ENCODE data around the gene KCNK15.
A peak's percentile ranks its signal among the peaks of the same experiment; 100 is the strongest.

KCNK15 gene

DNA sequence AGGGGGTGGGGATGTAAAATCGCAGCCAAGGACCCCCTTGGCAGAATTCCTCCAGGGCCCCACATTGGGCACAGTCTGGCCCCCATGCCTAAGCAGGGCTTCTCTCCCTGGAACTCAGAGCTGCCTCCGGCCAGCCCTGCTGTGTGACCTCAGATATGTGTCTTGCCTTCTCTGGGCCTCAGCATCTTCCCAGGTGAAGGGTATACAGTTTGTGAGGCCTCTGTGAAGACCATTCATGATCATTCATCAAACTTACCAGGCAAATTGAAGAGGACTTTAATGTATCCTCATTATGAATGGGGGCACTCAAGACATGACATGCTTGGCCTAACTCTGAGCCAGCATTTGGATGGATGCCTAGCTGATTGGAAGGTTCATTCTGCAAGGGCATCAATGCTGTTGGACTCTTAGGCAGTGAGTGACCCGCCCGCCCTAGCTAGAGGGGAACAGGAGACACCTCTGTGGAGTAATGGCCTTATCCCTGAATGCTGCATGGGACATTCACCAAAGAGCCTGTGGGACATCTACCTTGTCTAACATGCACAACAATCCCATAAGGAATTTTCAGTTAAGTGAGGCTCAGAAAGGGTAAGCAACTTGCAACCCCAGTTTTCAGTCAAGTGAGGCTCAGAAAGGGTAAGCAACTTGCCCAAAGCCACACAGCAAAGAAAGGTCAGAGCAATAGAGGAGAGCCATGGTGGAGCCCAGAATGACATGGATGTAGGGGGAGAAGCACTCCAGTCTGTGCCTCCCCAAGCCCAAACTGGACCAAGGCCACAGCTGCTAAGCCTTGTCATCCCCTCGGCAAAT lies 30.0 kb upstream of the KCNK15 start:
- DNase-seq = no peak

DNA sequence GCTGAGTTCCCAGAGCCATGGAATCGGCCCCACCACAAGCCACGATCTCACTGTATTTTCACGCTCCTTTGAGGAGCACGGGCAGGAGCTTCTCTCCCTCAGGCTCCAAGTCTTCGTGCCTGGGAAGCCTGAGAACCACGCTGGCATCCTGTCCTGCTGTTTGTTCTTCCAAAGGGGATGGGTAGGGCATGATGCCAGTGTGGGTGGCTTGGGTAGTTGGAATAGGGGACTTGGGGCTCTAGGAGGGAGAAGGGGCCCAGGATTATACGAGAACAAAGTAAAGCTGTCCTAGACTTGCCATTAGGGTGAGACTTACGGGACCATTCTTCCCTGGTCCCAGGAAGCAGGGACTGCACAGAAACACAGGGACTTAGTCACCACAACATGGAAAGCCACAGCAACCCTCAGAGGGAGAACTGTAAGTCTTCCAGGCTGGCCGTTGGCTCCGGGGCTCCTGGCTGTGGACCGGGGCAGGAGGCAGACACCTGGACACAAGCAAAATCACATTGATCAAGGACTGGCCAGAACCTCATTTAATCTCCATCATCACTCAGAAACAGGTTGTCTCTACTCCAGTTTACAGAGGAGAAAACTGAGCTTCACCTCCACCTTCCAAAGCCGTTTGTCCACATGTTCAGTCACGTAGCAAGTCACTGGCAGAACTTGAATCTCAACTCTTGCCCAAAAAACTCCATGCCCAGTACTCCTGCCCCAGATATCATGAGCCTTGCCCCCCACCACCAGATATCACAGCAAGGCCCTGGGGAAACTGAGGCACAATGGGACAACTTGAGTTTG lies 29.2 kb upstream of the KCNK15 start:
- DNase-seq = peak in 1 of 2 experiments; percentile 22

DNA sequence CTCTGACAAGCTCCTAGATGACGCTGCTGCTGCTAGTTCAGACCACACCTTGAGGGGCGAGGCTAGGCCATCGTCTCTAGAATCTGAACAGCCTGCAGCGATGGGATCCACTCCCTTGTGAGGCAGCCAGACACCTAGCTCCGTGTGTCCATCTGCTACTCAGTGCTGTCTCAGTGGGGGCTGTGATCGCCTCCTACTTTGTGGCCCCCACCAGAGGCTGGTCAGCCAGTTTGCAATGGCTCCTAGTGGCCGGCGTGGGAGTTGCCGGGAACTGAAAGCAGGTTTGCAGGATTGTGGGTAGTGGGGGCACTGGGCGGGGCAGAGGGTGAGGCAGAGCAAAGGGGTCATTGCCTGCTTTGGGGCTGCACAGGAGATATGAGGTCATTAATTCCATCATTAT lies 27.7 kb upstream of the KCNK15 start:
- no peak for DNase-seq

DNA sequence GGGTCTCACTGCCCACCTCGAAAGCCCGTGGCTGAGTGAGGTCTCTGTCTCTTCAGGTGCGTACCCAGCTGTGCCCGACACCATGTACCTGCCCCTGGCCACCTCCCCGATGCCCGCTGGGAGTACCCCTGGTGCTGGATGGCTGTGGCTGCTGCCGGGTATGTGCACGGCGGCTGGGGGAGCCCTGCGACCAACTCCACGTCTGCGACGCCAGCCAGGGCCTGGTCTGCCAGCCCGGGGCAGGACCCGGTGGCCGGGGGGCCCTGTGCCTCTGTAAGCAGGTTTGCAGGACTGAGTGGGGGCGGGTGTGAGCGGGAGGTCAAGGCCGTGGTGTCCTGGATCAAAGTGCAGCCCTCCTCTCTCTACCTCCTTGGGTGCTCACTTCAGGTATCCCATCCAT lies 25.8 kb upstream of the KCNK15 start:
- no peak for DNase-seq

DNA sequence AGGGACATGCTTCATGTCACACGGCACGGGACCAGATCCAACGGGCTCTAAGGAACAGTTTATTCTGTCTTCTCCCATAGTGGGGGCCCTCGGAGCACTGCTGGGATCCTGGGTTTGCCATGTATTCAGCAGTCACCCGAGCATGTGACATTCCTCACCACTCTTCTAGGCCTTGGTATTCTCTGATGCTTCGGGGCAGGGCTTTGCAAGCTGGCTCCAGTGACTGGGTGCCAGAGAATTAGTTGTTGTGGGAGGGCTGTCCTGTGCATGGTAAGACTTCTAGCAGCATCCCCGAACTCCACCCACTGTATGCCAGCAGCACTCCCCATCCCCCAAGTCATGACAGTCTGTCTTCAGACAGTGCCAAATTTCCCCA lies 25.1 kb upstream of the KCNK15 start:
- DNase-seq = peak; percentile 85 to 92

DNA sequence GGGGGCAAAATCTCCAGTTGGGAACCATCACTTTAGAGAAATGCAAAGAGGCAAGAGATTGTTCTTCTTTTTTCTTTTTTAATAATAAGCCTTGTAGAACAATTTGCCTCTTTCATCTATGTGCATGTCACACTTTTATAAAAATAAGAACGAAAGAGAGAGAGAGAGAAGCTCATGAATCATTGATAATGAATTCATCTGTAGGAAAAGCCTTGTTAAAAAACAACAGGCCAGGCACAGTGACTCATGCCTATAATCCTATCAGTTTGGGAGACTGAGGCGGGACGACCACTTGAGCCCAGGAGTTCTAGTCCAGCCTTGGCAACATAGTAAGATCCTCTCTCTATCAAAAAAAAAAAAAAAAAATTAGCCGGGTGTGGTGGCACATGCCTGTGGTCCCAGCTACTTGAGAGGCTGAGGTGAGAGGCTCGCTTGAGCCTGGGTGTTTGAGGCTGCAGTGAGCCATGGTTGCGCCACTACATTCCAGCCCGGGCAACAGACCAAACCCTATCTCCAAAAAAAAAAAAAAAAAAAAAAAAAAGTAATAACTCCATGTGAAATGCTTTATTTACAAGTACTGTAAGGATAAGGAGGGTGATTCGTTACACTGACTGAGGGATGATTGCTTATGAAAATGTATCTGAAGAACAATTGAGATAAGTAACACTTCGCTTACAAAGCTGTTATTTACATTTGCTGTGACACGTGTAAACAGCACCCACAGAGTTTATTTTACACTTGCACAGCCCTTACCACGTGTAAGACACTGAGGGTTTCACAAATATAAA lies 24.5 kb upstream of the KCNK15 start:
- DNase-seq = peak in 1 of 2 experiments; percentile 45

DNA sequence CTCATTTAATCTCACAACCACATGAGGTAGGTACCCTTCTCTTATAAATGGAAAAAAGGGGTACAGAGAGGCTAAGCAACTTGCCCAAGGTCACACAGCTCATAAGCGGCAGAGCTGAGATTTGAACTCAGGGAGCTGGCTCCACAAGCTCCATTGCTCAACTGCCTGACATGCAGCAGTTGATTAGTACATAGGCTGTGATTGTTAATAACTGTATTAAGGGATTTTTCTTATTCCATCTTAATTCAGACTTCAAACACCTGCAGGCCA lies 23.9 kb upstream of the KCNK15 start:
- DNase-seq = no peak

DNA sequence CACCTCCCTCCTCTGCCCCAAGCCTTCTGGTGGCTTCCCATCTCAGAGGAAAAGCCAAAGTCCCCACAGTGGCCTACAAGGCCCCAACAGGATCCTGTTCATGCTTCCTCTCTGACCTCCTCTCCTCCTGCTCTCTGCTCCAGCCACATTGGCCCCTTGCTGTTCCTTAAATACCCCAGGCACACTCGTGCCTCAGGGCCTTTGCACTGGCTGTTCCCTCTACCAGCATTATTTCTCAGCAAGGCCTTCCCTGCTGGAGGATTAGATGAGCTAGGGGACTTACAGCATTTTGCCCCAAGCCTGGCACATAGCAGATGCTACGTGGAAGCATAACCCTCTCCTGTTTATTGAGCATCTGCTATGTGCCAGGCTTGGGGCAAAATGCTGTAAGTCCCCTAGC lies 22.7 kb upstream of the KCNK15 start:
- DNase-seq = no peak

DNA sequence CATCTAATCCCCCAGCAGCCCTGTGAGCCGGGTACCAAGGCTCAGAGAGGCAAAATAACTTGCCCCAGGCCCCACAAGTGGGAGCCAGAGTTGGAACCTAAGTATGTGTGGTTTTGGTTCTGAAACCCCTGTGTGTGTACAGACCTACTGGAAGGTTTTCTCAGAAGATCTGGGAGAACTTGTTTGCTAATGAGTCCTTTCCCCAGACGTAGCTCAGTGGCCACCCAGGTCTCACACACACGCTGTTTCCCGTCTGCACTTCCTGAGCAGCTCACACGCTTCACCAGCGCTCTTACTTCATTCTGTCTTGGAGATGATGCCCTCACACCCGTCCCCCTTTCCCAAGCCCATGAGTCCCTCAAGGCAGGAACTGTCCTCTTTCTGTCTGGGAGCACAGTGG lies 22.3 kb upstream of the KCNK15 start:
- no peak for DNase-seq

DNA sequence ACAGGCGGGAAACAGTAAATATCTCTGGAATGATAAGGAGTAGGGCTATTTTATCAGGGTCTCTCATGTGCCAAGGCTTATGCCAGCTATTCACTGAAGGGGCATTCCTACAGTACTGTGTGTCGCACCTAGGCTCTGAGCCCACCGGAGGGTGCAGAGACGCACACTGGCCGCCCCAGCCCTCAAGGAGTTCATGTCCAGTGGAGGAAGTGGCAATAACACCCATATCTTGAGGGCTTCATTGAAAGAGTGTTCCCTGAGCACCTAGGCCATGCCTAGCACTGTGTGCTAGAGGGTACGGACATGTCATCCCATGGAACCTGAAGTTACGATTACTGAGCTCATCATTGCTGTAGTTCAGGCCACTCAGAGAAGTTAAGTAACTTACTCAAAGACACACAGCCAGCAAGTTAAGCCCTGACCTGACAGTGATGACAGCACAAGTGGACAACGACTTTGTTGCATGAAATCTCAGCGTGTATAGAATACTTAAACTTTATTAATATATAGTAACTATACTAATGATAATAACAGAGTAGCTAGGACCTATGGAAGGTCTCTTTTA lies 21.8 kb upstream of the KCNK15 start:
- DNase-seq = no peak

DNA sequence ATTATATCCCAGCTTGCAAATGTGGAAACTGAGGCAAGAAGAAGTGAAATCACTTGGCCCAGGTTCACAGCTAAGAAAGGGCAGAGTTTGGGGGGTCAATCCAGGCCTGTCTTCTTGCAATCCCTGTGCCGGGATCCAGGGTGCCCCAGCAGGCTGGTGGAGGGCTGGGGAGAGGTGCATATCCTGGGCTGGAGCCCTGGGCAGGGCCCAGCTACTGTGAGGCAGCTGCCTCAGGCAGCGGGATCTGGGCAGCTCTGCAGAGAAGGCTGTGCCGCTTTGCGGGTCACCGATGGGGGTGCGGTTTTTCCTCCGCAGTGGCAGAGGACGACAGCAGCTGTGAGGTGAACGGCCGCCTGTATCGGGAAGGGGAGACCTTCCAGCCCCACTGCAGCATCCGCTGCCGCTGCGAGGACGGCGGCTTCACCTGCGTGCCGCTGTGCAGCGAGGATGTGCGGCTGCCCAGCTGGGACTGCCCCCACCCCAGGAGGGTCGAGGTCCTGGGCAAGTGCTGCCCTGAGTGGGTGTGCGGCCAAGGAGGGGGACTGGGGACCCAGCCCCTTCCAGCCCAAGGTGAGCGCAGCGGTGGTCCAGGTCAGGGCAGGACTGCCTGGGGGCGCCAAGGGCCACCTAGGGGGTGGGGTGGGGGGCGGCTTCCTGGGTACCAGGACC lies 21.1 kb upstream of the KCNK15 start:
- DNase-seq = no peak

DNA sequence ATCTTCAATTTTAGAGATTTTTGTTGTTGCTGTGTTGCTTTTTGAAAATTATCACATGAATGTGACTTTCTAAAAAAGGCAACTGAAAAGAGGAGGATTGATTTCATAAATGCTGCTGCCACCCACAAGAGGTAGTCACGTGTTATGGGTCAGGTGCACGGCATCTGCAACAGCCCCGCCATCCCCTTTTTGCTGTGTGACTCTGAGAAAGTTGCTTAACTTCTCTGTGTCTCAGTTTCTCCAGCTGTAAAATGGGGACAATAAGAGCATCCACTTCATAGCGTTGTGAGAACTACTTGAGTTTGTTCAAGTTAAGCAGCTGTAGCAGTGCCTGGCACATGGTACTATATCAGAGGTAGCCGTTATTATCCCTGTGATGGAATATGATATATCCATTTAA lies 19.8 kb upstream of the KCNK15 start:
- no peak for DNase-seq

DNA sequence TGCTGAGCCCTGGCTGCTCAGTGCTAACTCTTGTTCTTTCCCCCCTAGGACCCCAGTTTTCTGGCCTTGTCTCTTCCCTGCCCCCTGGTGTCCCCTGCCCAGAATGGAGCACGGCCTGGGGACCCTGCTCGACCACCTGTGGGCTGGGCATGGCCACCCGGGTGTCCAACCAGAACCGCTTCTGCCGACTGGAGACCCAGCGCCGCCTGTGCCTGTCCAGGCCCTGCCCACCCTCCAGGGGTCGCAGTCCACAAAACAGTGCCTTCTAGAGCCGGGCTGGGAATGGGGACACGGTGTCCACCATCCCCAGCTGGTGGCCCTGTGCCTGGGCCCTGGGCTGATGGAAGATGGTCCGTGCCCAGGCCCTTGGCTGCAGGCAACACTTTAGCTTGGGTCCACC lies 18.6 kb upstream of the KCNK15 start:
- no peak for DNase-seq

DNA sequence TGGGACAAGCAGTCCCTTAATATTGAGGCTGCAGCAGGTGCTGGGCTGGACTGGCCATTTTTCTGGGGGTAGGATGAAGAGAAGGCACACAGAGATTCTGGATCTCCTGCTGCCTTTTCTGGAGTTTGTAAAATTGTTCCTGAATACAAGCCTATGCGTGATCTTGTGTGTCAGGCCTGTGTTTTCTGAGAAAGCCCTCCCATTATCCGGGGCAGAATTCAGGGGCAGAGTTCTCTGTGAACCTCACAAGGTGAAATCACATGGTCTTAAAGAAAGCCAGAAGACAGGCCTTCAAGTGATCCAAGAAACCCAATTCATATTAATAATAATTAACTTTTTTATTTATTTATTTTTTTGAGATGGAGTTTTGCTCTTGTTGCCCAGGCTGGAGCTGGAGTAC lies 18.0 kb upstream of the KCNK15 start:
- DNase-seq = no peak

DNA sequence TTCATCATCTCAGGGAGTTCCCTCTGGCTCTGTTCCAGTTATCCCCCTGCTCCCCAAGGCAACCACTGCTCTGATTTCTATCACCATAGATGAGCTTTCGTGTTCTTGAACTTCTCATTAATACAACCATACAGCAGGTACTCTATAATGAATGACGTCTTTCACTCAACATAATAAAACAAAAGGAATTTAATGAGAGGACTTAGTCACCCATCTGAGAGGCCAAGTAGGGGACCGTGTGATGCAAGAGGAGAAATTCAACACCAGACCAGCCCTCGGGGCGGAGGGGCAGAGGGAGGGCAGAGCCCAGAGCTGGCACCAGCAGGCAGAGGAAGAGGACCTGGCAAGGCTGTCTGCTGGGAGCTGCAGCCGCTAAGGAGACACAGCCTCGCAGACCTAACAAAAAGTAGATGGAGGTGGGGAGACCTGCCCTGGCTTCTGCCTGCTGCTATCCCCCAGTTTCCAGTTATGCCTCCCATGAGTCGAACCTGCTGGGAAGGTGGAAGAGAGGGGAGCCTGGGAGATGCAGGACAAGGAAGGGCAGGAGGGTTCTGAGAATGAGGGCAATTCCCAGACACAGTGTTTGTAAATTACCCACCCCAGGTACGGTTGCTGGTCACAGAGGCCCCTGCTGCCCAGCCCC lies 16.7 kb upstream of the KCNK15 start:
- peak; percentile 44 to 75 for DNase-seq

DNA sequence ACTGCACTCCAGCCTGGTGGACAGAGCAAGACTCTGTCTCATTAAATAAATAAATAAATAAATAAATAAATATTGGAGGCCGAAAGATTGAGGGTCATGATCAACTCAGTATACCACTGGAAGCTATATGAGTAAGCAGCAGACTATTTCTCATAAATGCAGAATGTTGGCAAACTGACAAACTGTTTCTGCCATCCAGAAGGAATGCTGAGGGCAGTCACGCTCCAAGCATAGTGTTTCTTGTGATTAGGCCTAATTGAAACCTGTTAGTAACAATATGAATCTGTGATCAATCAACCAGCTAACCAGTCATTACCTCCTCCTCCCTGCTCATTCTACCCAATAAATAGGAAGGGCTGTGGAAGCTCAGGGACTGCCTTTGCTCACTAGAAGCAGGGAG lies 15.2 kb upstream of the KCNK15 start:
- DNase-seq = peak; percentile 36 to 76

DNA sequence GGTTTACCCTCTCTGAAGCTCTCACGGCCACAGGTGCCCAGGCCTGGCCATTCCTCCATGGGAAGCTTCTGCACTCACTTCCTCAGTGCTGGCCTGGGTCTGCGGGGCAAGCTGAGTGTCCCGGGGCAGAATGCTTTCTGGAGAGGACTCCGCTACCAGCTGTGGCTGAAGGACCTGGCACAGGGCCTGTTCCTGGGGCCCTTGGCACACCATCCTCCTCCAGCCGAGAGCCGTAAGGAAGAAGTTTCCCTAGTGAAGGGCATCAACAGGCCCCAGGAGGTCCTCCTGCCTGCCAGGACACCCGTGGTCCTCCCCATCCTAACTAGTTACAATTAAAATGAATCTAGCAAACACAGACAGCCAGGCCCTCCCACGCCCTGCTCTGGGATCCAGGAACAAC lies 14.0 kb upstream of the KCNK15 start:
- DNase-seq = peak; percentile 60 to 89

DNA sequence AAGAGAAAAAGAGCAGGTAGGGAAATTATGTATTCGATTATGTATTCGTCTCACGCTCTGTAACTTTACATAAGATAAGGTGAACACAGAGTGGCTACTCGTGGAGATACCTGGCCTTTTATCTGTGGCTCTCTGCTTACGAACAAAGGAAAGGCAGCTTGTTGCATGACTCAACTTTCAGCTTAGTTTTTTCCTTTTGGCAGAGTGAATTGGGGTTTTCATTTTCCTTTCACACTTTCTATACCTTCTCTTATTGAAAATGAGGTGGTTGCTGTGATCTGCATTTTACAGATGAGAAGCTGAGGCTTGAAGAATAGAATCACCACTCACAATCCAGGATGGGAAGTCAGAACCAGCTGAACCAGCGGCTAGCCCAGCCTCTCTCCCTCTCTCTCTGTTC lies 13.3 kb upstream of the KCNK15 start:
- no peak for DNase-seq

DNA sequence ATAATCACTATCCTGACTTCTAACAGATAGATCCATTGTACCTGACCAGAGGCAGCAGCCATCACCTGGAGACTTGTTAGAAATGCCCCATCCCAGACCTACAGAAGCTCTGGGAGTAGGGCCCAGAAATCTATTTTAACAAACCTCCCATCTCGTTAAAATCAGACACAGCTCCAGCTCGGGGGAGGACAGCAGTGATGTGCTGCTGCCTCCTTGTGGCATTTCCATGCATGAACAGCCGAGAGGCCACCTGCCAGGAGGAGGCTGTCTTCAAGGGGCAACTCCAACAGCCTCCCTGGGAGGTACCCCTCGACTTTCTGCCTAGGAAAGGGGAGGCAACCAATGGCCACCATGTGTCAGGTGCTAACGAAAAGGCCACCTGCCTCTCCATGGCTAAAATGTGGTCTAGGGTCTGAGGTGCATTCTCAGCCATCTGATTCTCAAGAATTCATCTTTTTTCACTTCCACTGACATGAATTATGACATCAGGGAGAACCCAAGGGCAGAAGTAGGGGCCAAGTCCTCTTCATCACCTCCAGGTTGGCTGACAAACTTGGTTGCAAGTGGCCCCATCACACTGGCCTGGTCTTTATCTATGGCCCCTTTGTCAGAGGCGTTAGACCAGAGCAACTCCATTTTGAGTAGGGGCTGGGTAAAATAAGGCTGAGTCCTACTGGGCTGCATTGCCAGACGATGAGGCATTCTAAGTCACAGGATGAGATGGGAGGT lies 12.2 kb upstream of the KCNK15 start:
- peak; percentile 44 to 79 for DNase-seq

DNA sequence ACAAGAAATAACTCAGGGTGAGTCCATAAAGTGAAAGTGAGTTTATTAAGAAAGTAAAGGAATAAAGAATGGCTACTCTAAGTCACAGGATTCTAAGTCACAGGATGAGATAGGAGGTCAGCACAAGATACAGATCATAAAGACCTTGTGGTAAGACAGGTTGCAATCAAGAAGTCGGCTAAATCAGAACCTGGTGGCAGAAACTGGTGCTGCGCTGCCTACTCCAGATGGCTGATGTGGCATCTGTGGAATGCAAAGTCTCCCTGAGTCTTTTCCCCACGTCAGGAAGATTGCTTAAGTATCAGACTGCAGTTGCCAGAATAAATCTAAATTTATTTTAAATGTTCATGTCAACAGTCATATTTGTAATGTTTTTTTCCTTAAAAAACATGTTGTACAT lies 10.7 kb upstream of the KCNK15 start:
- DNase-seq = no peak

DNA sequence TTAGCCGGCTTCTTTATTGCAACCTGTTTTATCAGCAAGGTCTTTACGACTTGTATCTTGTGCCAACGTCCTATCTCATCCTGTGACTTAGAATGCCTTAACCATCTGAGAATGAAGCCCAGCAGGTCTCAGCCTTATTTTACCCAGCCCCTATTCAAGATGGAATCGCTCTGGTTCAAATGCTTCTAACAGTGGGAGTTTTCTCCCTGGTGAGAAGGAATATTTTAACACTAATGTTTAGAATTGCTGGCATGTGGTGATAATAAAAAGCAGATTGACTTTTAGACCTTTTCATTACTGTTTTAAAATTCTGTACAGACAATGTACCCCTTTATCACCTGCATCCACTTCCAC lies 9.9 kb upstream of the KCNK15 start:
- no peak for DNase-seq

Data from NCI-H446 (cell line).